OCI-LY1 (cell line): Measurements from ENCODE around the gene SLC35F3.

Source experiments
- H2AFZ ChIP-seq: fragments of 200-600 bp; sonication (generic), shearing (Covaris generic); 2 replicates; pipeline ENCODE4 v1.6.0; 2014; ENCODE audit warnings: antibody characterized with exemption, mild to moderate bottlenecking, low read length
- H3F3A ChIP-seq: fragments of 200-600 bp; sonication (generic), shearing (Covaris generic); 2 replicates; pipeline ENCODE4 v1.6.0; 2014; ENCODE audit warnings: mild to moderate bottlenecking, antibody characterized with exemption, low read length, moderate library complexity; ENCODE audit not compliant: insufficient read depth
- H3K27ac ChIP-seq: fragments of 200-600 bp; sonication (generic); 2 replicates; pipeline ENCODE4 v1.5.1; 2014; ENCODE audit warnings: low read length, mixed run types, mild to moderate bottlenecking, low read depth; ENCODE audit not compliant: poor library complexity, severe bottlenecking
- H3K27me3 ChIP-seq: fragments of 200-600 bp; sonication (generic); 2 replicates; pipeline ENCODE4 v1.6.0; 2014; ENCODE audit warnings: antibody characterized with exemption, mild to moderate bottlenecking, low read length, moderate library complexity; ENCODE audit not compliant: insufficient read depth
- H3K36me3 ChIP-seq: fragments of 200-600 bp; sonication (generic); 2 replicates; pipeline ENCODE4 v1.6.1; 2014; ENCODE audit warnings: mild to moderate bottlenecking, antibody characterized with exemption, low read length, moderate library complexity, mixed read lengths; ENCODE audit not compliant: insufficient read depth
- H3K4me1 ChIP-seq: fragments of 200-600 bp; sonication (generic); 2 replicates; pipeline ENCODE4 v1.5.1; 2014; ENCODE audit warnings: mild to moderate bottlenecking, low read length, moderate library complexity; ENCODE audit not compliant: insufficient read depth, severe bottlenecking
- H3K4me2 ChIP-seq: fragments of 200-600 bp; sonication (generic), shearing (Covaris generic); 2 replicates; pipeline ENCODE4 v1.6.1; 2014; ENCODE audit warnings: low read length
- H3K4me3 ChIP-seq: fragments of 200-600 bp; sonication (generic); 2 replicates; pipeline ENCODE4 v1.5.1; 2014; ENCODE audit warnings: low read length, low read depth, mild to moderate bottlenecking, mixed read lengths; ENCODE audit not compliant: poor library complexity, severe bottlenecking
- H3K79me2 ChIP-seq: fragments of 200-600 bp; shearing (Covaris generic); 2 replicates; pipeline ENCODE4 v1.6.1; 2016; ENCODE audit warnings: mixed run types, low read length, mixed read lengths; ENCODE audit not compliant: insufficient read depth
- H3K9ac ChIP-seq: fragments of 200-600 bp; sonication (generic), shearing (Covaris generic); 2 replicates; pipeline ENCODE4 v1.6.1; 2014; ENCODE audit warnings: mild to moderate bottlenecking, low read length, mixed read lengths
- H3K9me2 ChIP-seq: fragments of 200-600 bp; sonication (generic), shearing (Covaris generic); 2 replicates; pipeline ENCODE4 v1.6.1; 2014; ENCODE audit warnings: low read depth, mild to moderate bottlenecking, low read length, mixed read lengths
- H3K9me3 ChIP-seq: fragments of 200-600 bp; shearing (Covaris generic); 2 replicates; pipeline ENCODE4 v1.6.1; 2014; ENCODE audit warnings: low read length, mixed read lengths
- H4K20me1 ChIP-seq: fragments of 200-600 bp; sonication (generic), shearing (Covaris generic); 2 replicates; pipeline ENCODE4 v1.6.0; 2016; ENCODE audit warnings: mild to moderate bottlenecking, low read length; ENCODE audit not compliant: insufficient read depth
- EZH2 ChIP-seq: fragments of 200-600 bp; sonication (generic), shearing (Covaris generic); IDR thresholded peaks from 2 replicates; pipeline ENCODE4 v1.8.0; 2017; ENCODE audit warnings: borderline replicate concordance, mixed run types, mild to moderate bottlenecking, antibody characterized with exemption, low read length, moderate library complexity, mixed read lengths
- TF ChIP-seq, protein P1 (sequence below): fragments of 200-600 bp; sonication (generic), shearing (Covaris generic); IDR thresholded peaks from 2 replicates; pipeline ENCODE4 v1.5.1; 2017; ENCODE audit warnings: mild to moderate bottlenecking, antibody characterized with exemption, low read length, moderate library complexity, mixed read lengths

The SLC35F3 gene

GRCh38 chr1:233946724-233947123 is 42.2 kb downstream of the SLC35F3 start:
- H3F3A ChIP-seq, result no peaks in the 10 kb centered on the region
- H3K36me3 ChIP-seq, result no peaks in the 10 kb centered on the region
- H3K27ac ChIP-seq, result no peak overlapping the region
- no peak for TF ChIP-seq EZH2
- TF ChIP-seq, protein P1, sequence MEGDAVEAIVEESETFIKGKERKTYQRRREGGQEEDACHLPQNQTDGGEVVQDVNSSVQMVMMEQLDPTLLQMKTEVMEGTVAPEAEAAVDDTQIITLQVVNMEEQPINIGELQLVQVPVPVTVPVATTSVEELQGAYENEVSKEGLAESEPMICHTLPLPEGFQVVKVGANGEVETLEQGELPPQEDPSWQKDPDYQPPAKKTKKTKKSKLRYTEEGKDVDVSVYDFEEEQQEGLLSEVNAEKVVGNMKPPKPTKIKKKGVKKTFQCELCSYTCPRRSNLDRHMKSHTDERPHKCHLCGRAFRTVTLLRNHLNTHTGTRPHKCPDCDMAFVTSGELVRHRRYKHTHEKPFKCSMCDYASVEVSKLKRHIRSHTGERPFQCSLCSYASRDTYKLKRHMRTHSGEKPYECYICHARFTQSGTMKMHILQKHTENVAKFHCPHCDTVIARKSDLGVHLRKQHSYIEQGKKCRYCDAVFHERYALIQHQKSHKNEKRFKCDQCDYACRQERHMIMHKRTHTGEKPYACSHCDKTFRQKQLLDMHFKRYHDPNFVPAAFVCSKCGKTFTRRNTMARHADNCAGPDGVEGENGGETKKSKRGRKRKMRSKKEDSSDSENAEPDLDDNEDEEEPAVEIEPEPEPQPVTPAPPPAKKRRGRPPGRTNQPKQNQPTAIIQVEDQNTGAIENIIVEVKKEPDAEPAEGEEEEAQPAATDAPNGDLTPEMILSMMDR, result no peak
- no peaks in the 10 kb centered on the region for H3K9me3 ChIP-seq
- no peak overlapping the region for H3K4me2 ChIP-seq
- H3K79me2 ChIP-seq, result no peaks in the 10 kb centered on the region
- no peaks in the 10 kb centered on the region for H3K27me3 ChIP-seq
- no peak overlapping the region for H2AFZ ChIP-seq
- H3K4me1 ChIP-seq, result no peaks in the 10 kb centered on the region
- H3K9ac ChIP-seq, result no peak overlapping the region
- no peaks in the 10 kb centered on the region for H4K20me1 ChIP-seq
- H3K4me3 ChIP-seq, result no peak overlapping the region
- no peaks in the 10 kb centered on the region for H3K9me2 ChIP-seq

- Histone ChIP-seq H3K4me3 (no peak overlapping the region), H3K9ac (no peak overlapping the region), H3K9me2 (no peaks in the 10 kb centered on the region), H3K79me2 (no peaks in the 10 kb centered on the region), H2AFZ (no peak overlapping the region), H3F3A (no peaks in the 10 kb centered on the region), H3K4me1 (no peaks in the 10 kb centered on the region), H3K27me3 (no peaks in the 10 kb centered on the region), H3K9me3 (no peaks in the 10 kb centered on the region), H4K20me1 (no peaks in the 10 kb centered on the region), H3K36me3 (no peaks in the 10 kb centered on the region), H3K4me2 (no peak overlapping the region), H3K27ac (no peak overlapping the region)
- TF ChIP-seq EZH2, result no peak
- TF ChIP-seq, protein P1, result no peak
Observed at GRCh38 chr1:233951804-233952203, 47.3 kb downstream of the SLC35F3 start.

- Histone ChIP-seq H3K79me2 (no peaks in the 10 kb centered on the region), H3K4me1 (no peaks in the 10 kb centered on the region), H3K27me3 (no peaks in the 10 kb centered on the region), H3F3A (no peaks in the 10 kb centered on the region), H4K20me1 (no peaks in the 10 kb centered on the region), H3K4me3 (no peak overlapping the region), H3K9me2 (no peaks in the 10 kb centered on the region), H3K9me3 (no peaks in the 10 kb centered on the region), H2AFZ (no peak overlapping the region), H3K4me2 (no peak overlapping the region), H3K9ac (no peak overlapping the region), H3K36me3 (no peaks in the 10 kb centered on the region), H3K27ac (no peak overlapping the region)
- TF ChIP-seq, protein P1, result no peak
- TF ChIP-seq EZH2, result no peak
Observed at GRCh38 chr1:233957691-233958090, 53.2 kb downstream of the SLC35F3 start.
